Fibroblast of lung (primary cell): ENCODE measurements around the gene SHANK3. TPM values are rescaled to one million over a fixed set of nuclear protein-coding genes. Genes with fewer than 3 reads are reported as not detected.

Experiments used
- DNase-seq, 2 donors: peaks; one replicate each; pipeline versions ENCODE4 v3.0.0 to v3.0.0-alpha.2; 2010; ENCODE audit warnings: low read depth in 2 of 2
- H2AFZ ChIP-seq: 2 replicates; pipeline ENCODE4 v1.5.1; 2012; ENCODE audit warnings: low read length, control low read depth, inconsistent platforms
- H3K27ac ChIP-seq: 2 replicates; pipeline ENCODE4 v1.5.1; 2011; ENCODE audit warnings: low read length, control low read depth; ENCODE audit not compliant: insufficient read depth
- H3K27me3 ChIP-seq: 2 replicates; pipeline ENCODE4 v1.5.1; 2011; ENCODE audit warnings: mild to moderate bottlenecking, low read length; ENCODE audit not compliant: control insufficient read depth, insufficient read depth
- H3K36me3 ChIP-seq: 2 replicates; pipeline ENCODE4 v1.5.1; 2011; ENCODE audit warnings: low read length; ENCODE audit not compliant: control insufficient read depth, insufficient read depth
- H3K4me1 ChIP-seq: 2 replicates; pipeline ENCODE4 v1.5.1; 2011; ENCODE audit warnings: low read length; ENCODE audit not compliant: control insufficient read depth, insufficient read depth; ENCODE audit errors: extremely low read depth
- H3K4me2 ChIP-seq: 2 replicates; pipeline ENCODE4 v1.5.1; 2011; ENCODE audit warnings: low read length, control low read depth; ENCODE audit not compliant: insufficient read depth; ENCODE audit errors: extremely low read depth
- H3K4me3 ChIP-seq, 4 experiments: fragments of 200-600 bp in 1 of 4; sonication (generic) in 1 of 4; replicated peaks in 1 of 4; 2 replicates each; pipeline ENCODE4 v1.5.1; 2011 to 2016; ENCODE audit warnings: low read length in 4 of 4, low read depth in 3 of 4, mild to moderate bottlenecking in 3 of 4, control low read depth in 2 of 4, inconsistent platforms in 1 of 4, mixed read lengths in 1 of 4; ENCODE audit not compliant: insufficient read depth in 1 of 4; ENCODE audit errors: control extremely low read depth in 1 of 4
- H3K79me2 ChIP-seq: 2 replicates; pipeline ENCODE4 v1.5.1; 2012; ENCODE audit warnings: mild to moderate bottlenecking, low read length, inconsistent platforms; ENCODE audit not compliant: control insufficient read depth, insufficient read depth
- H3K9ac ChIP-seq: 2 replicates; pipeline ENCODE4 v1.5.1; 2011; ENCODE audit warnings: mild to moderate bottlenecking, low read length, control low read depth; ENCODE audit not compliant: insufficient read depth
- H3K9me3 ChIP-seq: 2 replicates; pipeline ENCODE4 v1.5.1; 2012; ENCODE audit warnings: low read depth, low read length; ENCODE audit not compliant: control insufficient read depth, insufficient read depth
- H4K20me1 ChIP-seq: 2 replicates; pipeline ENCODE4 v1.5.1; 2011; ENCODE audit warnings: low read length; ENCODE audit not compliant: control insufficient read depth, insufficient read depth; ENCODE audit errors: extremely low read depth
- CTCF ChIP-seq, 2 donors: IDR thresholded peaks in 1 of 2; conservative IDR thresholded peaks in 1 of 2; 1 replicate in 1 of 2; 2 replicates in 1 of 2; pipeline ENCODE4 v1.5.1; 2011 to 2012; ENCODE audit warnings: low read length in 2 of 2, control low read depth in 1 of 2, inconsistent platforms in 1 of 2, low read depth in 1 of 2, mild to moderate bottlenecking in 1 of 2
- EZH2 ChIP-seq: IDR thresholded peaks from 2 replicates; pipeline ENCODE4 v1.5.1; 2012; ENCODE audit warnings: low read length, control low read depth, mild to moderate bottlenecking; ENCODE audit errors: missing control alignments
- polyA plus RNA-seq, 2 donors: library from polyadenylated mRNA; depleted of rRNA in 1 of 2; stranded (reverse) in 1 of 2; unstranded in 1 of 2; fragments of >200 nt; gene quantifications; 2 replicates each; pipeline ENCODE4 v1.2.1, GENCODE V29; 2011 to 2012; ENCODE audit warnings: missing spikeins in 1 of 2
- total RNA-seq: library from RNA; depleted of rRNA; stranded (reverse); fragments of >200 nt; gene quantifications from 2 replicates; pipeline ENCODE4 v1.2.1, GENCODE V29; 2014

The SHANK3 gene
- total and polyA plus RNA-seq, 2 donors (not counting 1 experiment from before 2014, with no cell fraction given), result 0.17 to 0.33 TPM

GRCh38 chr22:50716290-50717024 lies 43.8 kb downstream of the SHANK3 start:
- TF ChIP-seq CTCF (conservative IDR thresholded peaks at IDR 0.05 in 1 of 2, IDR thresholded peaks at IDR 0.05 in 1 of 2; ENCODE audit: low read depth in 1 of 2, low read length in 2 of 2) (no peak), EZH2 (no peak)
- no peak for DNase-seq
- Histone ChIP-seq H3K9me3 (no peaks in the 10 kb centered on the region), H3K9ac (no peak overlapping the region), H3K27me3 (peaks cover 3% of the 10 kb centered on the region), H3K4me3 (no peak overlapping the region), H3K4me2 (no peak overlapping the region), H3K79me2 (no peaks in the 10 kb centered on the region), H3K4me1 (no peaks in the 10 kb centered on the region), H3K36me3 (no peaks in the 10 kb centered on the region), H2AFZ (no peak overlapping the region), H3K27ac (no peak overlapping the region), H4K20me1 (no peaks in the 10 kb centered on the region)

DNA sequence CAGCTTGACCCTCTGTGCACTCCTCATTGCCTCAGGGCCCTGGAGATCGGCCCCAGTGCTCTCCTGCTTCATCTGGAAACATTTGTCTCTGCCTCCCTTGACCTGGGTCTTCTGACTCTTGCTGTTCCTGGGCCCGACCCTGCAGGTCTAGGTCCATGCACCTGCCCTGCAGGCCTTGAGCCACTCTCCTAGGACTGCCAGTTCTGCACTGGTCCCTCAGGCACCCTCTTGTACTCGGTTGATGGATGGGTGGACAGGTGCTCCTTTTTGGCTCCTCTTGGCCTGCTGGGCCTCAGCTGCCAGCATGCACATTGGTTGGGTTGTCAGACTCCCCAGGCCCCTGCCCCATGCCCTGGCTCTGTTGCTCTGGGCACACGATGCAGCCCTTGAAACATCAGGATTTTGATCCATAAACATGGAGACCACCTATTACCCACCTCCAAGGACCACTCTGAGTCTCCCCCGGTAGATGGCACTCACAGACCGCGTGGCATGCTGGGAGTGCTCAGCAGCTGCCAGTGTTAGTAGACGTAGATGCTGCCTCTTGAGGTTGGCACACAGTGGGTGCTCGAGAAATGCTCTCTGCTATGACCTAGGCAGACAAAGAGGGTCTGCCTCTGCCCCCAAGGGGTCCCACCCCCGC lies 45.2 kb downstream of the SHANK3 start:
- H4K20me1 ChIP-seq, result no peaks in the 10 kb centered on the region
- no peak for DNase-seq
- no peaks in the 10 kb centered on the region for H3K4me1 ChIP-seq
- no peak overlapping the region for H3K4me3 ChIP-seq
- H3K79me2 ChIP-seq, result no peaks in the 10 kb centered on the region
- no peak overlapping the region for H3K9ac ChIP-seq
- H3K9me3 ChIP-seq, result no peaks in the 10 kb centered on the region
- H2AFZ ChIP-seq, result no peak overlapping the region
- H3K27me3 ChIP-seq, result peaks cover 3% of the 10 kb centered on the region
- no peaks in the 10 kb centered on the region for H3K36me3 ChIP-seq
- no peak overlapping the region for H3K27ac ChIP-seq
- no peak overlapping the region for H3K4me2 ChIP-seq
- TF ChIP-seq CTCF (conservative IDR thresholded peaks at IDR 0.05 in 1 of 2, IDR thresholded peaks at IDR 0.05 in 1 of 2; ENCODE audit: low read depth in 1 of 2, low read length in 2 of 2) (no peak), EZH2 (no peak)

- H3K9me3 ChIP-seq, result no peaks in the 10 kb centered on the region
- H3K79me2 ChIP-seq, result no peaks in the 10 kb centered on the region
- H3K9ac ChIP-seq, result no peak overlapping the region
- no peak for DNase-seq
- H3K36me3 ChIP-seq, result no peaks in the 10 kb centered on the region
- H3K4me3 ChIP-seq, result no peak overlapping the region
- no peak overlapping the region for H3K27ac ChIP-seq
- no peak overlapping the region for H2AFZ ChIP-seq
- peaks cover 3% of the 10 kb centered on the region for H3K27me3 ChIP-seq
- TF ChIP-seq CTCF (conservative IDR thresholded peaks at IDR 0.05 in 1 of 2, IDR thresholded peaks at IDR 0.05 in 1 of 2; ENCODE audit: low read depth in 1 of 2, low read length in 2 of 2) (no peak), EZH2 (no peak)
- no peaks in the 10 kb centered on the region for H4K20me1 ChIP-seq
- no peak overlapping the region for H3K4me2 ChIP-seq
- H3K4me1 ChIP-seq, result no peaks in the 10 kb centered on the region
Measured at GRCh38 chr22:50718352-50718709, 45.7 kb downstream of the SHANK3 start.
